GM18867 (cell line): ENCODE data around the gene RNF181.
"Not testable (repeated sequence)": the region's sequence is repeated elsewhere in the genome, so short reads cannot be mapped to it uniquely, and the experiment has no call there.

Source experiments
- ATAC-seq: cut with Tn5 transposase; IDR thresholded peaks from one replicate; pipeline ENCODE4 v1.9.1; 2021; ENCODE audit warnings: mild to moderate bottlenecking, moderate library complexity; ENCODE audit not compliant: unreplicated experiment

The RNF181 gene

GRCh38 chr2:85595301-85596025 lies at the start of gene RNF181:
RNF181 (plus strand) TSS chr2:85595745; CDS start chr2:85595764, 19 bp downstream.
- peak; percentile 98 for ATAC-seq

GRCh38 chr2:85545780-85546240 lies 49.7 kb upstream of the RNF181 start:
- no peak for ATAC-seq

- no peak for ATAC-seq
These were observed 48.3 kb upstream of the RNF181 start for GRCh38 chr2:85547089-85547858.

- ATAC-seq, result no peak
These were observed 47.5 kb upstream of the RNF181 start for GRCh38 chr2:85547859-85548607.

- ATAC-seq, result no peak
These were observed 47.0 kb upstream of the RNF181 start for GRCh38 chr2:85548608-85548900.

- no peak for ATAC-seq
These were observed 46.5 kb upstream of the RNF181 start for GRCh38 chr2:85549095-85549494.

- no peak for ATAC-seq
These were observed 45.7 kb upstream of the RNF181 start for GRCh38 chr2:85549826-85550225.

- ATAC-seq, result no peak
These were observed 45.1 kb upstream of the RNF181 start for GRCh38 chr2:85550486-85550885.

- peak; percentile 75 for ATAC-seq
These were observed 43.6 kb upstream of the RNF181 start for GRCh38 chr2:85551698-85552678.

GRCh38 chr2:85553184-85553583 lies 42.4 kb upstream of the RNF181 start:
- ATAC-seq, result no peak

- no peak for ATAC-seq
These were observed 40.4 kb upstream of the RNF181 start for GRCh38 chr2:85554980-85555612.

- ATAC-seq, result no peak
These were observed 38.4 kb upstream of the RNF181 start for GRCh38 chr2:85557130-85557529.

GRCh38 chr2:85558160-85558559 lies 37.4 kb upstream of the RNF181 start:
- no peak for ATAC-seq

- ATAC-seq, result not testable (repeated sequence)
These were observed 35.2 kb upstream of the RNF181 start for GRCh38 chr2:85560403-85560726.

- ATAC-seq, result peak; percentile 24
These were observed 34.7 kb upstream of the RNF181 start for GRCh38 chr2:85560812-85561279.

GRCh38 chr2:85561280-85562212 lies 34.0 kb upstream of the RNF181 start, which contains the start of gene GGCX:
GGCX (minus strand) TSS chr2:85561493; CDS start chr2:85561428, 65 bp downstream.
- ATAC-seq, result peak; percentile 89

GRCh38 chr2:85564144-85564563 lies 31.4 kb upstream of the RNF181 start:
- ATAC-seq, result no peak

GRCh38 chr2:85566265-85566664 lies 29.3 kb upstream of the RNF181 start:
- ATAC-seq, result no peak

- ATAC-seq, result no peak
These were observed 19.8 kb upstream of the RNF181 start for GRCh38 chr2:85575739-85576138.
